Activated T-helper 1 cell treated with Interleukin-2 at 50 U/mL for 16 hours (primary cell): ENCODE measurements around the gene LAD1.

Experiments used
- DNase-seq: peaks from one replicate; pipeline ENCODE4 v3.0.0-alpha.2; 2020; ENCODE audit warnings: low read depth

The LAD1 gene

GRCh38 chr1:201347498-201348210, 51.5 kb downstream of the LAD1 start:
- DNase-seq: no peak

GRCh38 chr1:201346987-201347386, 52.1 kb downstream of the LAD1 start:
- no peak for DNase-seq

- no peak for DNase-seq
Observed at GRCh38 chr1:201346337-201346939, 52.7 kb downstream of the LAD1 start.

GRCh38 chr1:201345081-201345355, 54.1 kb downstream of the LAD1 start:
- DNase-seq: no peak

- no peak for DNase-seq
Observed at GRCh38 chr1:201344206-201345080, 54.7 kb downstream of the LAD1 start.

- no peak for DNase-seq
Observed at GRCh38 chr1:201341377-201341776, 57.7 kb downstream of the LAD1 start.

- no peak for DNase-seq
Observed at GRCh38 chr1:201336711-201337450, 62.2 kb downstream of the LAD1 start.

GRCh38 chr1:201335901-201336300, 63.2 kb downstream of the LAD1 start:
- no peak for DNase-seq

- no peak for DNase-seq
Observed at GRCh38 chr1:201335174-201335870, 63.8 kb downstream of the LAD1 start.

GRCh38 chr1:201334325-201335173, 64.6 kb downstream of the LAD1 start:
- no peak for DNase-seq

GRCh38 chr1:201332616-201333335, 66.3 kb downstream of the LAD1 start:
- DNase-seq: no peak

- DNase-seq: no peak
Observed at GRCh38 chr1:201332021-201332420, 67.1 kb downstream of the LAD1 start.

- no peak for DNase-seq
Observed at GRCh38 chr1:201331166-201331565, 68.0 kb downstream of the LAD1 start.
